Measurements from ENCODE around the gene CARS1.

DNA sequence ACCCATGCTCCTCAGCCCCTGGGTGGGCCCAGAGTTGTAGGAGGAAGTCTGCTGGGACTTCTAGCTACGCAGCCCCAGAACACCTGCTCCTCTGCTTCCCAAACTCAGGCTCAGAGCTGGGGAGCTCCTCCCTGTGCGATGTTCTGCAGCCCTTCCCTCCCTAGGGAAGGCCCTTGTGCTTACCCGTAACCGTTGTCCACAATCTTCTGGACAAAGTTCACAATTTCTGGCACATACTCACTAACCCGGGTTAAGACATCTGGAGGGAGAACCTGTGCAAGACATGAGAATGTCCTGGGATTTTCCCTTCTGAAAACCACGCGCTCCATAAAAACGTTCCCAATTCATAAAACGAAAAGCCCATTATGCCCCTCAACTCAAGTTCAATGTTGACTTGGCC is 28.4 kb downstream of the CARS1 start:
- TF ChIP-seq, protein P1, sequence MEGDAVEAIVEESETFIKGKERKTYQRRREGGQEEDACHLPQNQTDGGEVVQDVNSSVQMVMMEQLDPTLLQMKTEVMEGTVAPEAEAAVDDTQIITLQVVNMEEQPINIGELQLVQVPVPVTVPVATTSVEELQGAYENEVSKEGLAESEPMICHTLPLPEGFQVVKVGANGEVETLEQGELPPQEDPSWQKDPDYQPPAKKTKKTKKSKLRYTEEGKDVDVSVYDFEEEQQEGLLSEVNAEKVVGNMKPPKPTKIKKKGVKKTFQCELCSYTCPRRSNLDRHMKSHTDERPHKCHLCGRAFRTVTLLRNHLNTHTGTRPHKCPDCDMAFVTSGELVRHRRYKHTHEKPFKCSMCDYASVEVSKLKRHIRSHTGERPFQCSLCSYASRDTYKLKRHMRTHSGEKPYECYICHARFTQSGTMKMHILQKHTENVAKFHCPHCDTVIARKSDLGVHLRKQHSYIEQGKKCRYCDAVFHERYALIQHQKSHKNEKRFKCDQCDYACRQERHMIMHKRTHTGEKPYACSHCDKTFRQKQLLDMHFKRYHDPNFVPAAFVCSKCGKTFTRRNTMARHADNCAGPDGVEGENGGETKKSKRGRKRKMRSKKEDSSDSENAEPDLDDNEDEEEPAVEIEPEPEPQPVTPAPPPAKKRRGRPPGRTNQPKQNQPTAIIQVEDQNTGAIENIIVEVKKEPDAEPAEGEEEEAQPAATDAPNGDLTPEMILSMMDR (IDR thresholded peaks at IDR 0.05), result no peak
- no peak for TF ChIP-seq EP300 (IDR thresholded peaks at IDR 0.05)
- TF ChIP-seq POLR2A (IDR thresholded peaks at IDR 0.05), result no peak

Data from tibial nerve (tissue), 4 donors.